ENCODE measurements around the gene RPL15.

DNA sequence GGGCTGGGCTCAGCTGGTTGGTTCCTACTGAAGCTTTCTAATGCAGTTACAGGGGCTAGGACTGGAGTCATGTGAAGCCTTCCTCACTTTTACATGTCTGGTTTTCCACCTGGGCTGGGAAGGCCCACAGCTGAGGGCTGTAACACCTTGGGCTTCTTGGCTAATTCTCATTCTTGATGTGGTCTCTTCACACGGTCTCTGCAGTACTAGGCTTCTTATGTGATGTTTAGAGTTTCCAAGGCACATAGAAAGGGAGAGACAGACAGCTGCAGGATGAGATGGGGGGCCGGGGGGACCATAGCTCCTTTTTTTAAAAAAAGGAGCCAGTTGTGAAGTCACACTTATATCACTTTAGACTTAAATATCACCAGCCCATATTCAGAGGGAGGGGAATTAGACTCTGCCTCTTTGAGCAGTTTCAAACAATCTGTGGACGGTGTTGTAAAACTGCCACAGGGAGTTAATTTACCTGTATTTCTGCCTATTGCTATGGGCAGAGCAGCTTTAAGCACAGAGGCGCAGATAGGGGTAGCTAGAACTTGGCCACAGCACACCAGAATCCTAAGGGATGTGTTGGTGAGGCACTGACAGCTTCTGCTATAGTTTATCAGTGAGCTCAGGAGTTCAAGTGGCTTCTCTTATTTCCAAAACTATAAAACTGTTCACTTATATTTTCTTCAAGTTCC is 46.8 kb upstream of the RPL15 start:
- TF ChIP-seq, protein P1, sequence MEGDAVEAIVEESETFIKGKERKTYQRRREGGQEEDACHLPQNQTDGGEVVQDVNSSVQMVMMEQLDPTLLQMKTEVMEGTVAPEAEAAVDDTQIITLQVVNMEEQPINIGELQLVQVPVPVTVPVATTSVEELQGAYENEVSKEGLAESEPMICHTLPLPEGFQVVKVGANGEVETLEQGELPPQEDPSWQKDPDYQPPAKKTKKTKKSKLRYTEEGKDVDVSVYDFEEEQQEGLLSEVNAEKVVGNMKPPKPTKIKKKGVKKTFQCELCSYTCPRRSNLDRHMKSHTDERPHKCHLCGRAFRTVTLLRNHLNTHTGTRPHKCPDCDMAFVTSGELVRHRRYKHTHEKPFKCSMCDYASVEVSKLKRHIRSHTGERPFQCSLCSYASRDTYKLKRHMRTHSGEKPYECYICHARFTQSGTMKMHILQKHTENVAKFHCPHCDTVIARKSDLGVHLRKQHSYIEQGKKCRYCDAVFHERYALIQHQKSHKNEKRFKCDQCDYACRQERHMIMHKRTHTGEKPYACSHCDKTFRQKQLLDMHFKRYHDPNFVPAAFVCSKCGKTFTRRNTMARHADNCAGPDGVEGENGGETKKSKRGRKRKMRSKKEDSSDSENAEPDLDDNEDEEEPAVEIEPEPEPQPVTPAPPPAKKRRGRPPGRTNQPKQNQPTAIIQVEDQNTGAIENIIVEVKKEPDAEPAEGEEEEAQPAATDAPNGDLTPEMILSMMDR (IDR thresholded peaks at IDR 0.05) = peak in 2 of 12 donors; percentile 3 to 14
- TF ChIP-seq POLR2A (IDR thresholded peaks at IDR 0.05) = no peak
